Thyroid gland (tissue), 4 donors: ENCODE measurements around the gene ADPRHL1. TPM values are rescaled to one million over a fixed set of nuclear protein-coding genes. Genes with fewer than 3 reads are reported as not detected.

Experiments used
- DNase-seq, 2 donors: peaks; one replicate each; pipeline ENCODE4 v3.0.0-alpha.2; 2019
- H3K27ac ChIP-seq, 3 donors: fragments of 200-600 bp; sonication (generic); 1 replicate in 2 of 3; 2 replicates in 1 of 3; pipeline ENCODE4 v1.5.1; 2016 to 2019; ENCODE audit warnings: mild to moderate bottlenecking in 1 of 3, moderate library complexity in 1 of 3
- H3K27me3 ChIP-seq: fragments of 200-600 bp; sonication (generic); one replicate; pipeline ENCODE4 v1.5.1; 2019
- H3K36me3 ChIP-seq, 2 donors: fragments of 200-600 bp; sonication (generic); one replicate each; pipeline ENCODE4 v1.5.1; 2016 to 2019
- H3K4me1 ChIP-seq, 2 donors: fragments of 200-600 bp; sonication (generic); one replicate each; pipeline ENCODE4 v1.5.1; 2017 to 2019
- H3K4me3 ChIP-seq, 3 donors: fragments of 200-600 bp; sonication (generic); replicated peaks in 1 of 3; 1 replicate in 2 of 3; 2 replicates in 1 of 3; pipeline ENCODE4 v1.5.1; 2016; ENCODE audit warnings: mild to moderate bottlenecking in 1 of 3
- H3K9me3 ChIP-seq: fragments of 200-600 bp; sonication (generic); one replicate; pipeline ENCODE4 v1.5.1; 2017
- CTCF ChIP-seq, 6 experiments: fragments of 200-600 bp in 3 of 6; fragments of 450-650 bp in 3 of 6; sonication (generic) in 3 of 6; IDR thresholded peaks; one replicate each; pipeline ENCODE4 v1.5.1; 2016 to 2019; ENCODE audit warnings: antibody characterized with exemption in 6 of 6, mild to moderate bottlenecking in 2 of 6, inconsistent platforms in 1 of 6, moderate library complexity in 1 of 6
- POLR2A ChIP-seq, 2 donors: fragments of 450-650 bp; IDR thresholded peaks; one replicate each; pipeline ENCODE4 v1.6.1; 2017; ENCODE audit warnings: antibody characterized with exemption in 2 of 2, mild to moderate bottlenecking in 2 of 2, moderate library complexity in 1 of 2
- WGBS, 2 donors: methylation state at CpG; one replicate each; pipeline ENCODE4 v1.1.5; 2017; 5-methylcytosine and 5-hydroxymethylcytosine counted together
- intact Hi-C: fragments of 100-400 bp; cut with DNase I; formaldehyde crosslinking; loops from one replicate; pipeline ENCODE4 v1.15.1; 2023
- total RNA-seq, 4 donors: library from RNA; depleted of rRNA; stranded (reverse); fragments of >200 nt; gene quantifications; one replicate each; pipeline ENCODE4 v1.2.3, GENCODE V29; 2016

ADPRHL1 gene
- total RNA-seq, 4 donors from 2014 or later = 0.20 to 2.0 (median 1.0) TPM

DNA sequence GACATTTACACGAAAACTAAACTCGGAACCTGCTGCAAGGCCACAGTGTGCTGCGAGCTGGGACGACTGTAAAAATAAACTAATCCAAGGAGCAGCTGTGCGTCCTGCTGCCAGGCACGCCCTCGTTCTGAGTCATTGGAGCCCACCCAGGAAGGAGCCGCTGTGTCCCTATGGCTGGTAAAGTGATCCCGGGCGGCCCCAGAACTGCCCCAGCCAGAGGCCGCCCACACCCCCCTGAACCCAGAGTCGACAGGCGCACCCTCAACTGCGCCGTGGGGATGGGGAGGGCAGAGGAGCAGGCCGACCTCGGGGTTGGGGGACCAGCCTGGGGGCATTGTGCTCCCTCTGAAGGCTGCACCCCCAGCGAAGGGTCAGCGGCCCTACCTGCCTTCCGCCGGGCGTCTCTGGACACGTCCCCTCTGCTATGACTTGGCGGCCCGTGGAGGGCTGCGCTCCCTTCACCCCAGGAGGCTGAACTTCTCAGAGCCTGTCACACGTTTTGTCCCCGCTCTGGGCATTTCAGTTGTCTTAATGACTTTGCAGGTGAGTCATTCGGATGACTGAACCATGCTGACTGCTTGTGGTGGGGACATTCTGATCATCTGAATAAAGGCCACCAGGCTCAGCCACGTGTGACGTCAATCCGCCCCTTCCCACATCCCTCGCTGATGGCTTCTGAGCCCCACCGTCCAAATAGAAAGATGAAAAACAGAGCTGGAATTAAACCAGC lies 42.7 kb downstream of the ADPRHL1 start:
- WGBS, 2 donors = 66 to 75% methylated on average over 8 to 31 of the region's 34 CpGs

DNA sequence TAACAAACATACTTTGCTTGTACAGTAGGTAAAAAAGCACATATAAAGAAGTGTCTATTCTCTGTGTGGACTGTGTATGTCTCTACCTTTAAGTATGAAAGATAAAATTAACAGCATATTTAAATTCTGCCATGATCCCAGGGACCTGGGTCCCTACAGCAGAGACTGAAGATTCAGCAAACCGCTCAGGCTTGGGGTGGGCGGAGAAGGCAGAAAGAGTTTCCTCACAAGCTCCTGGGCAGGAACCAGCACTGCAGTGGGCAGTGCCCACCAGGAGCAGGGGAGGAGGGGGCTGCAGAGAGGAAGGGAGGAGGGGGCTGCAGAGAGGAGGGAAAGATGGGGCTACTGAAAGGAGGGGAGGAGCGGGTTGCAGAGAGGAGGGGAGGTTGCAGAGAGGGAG lies 44.7 kb downstream of the ADPRHL1 start:
- H3K27ac ChIP-seq = no peak overlapping the region
- H3K27me3 ChIP-seq = no peaks in the 10 kb centered on the region
- TF ChIP-seq CTCF (IDR thresholded peaks at IDR 0.05) = no peak
- no peak for TF ChIP-seq POLR2A (IDR thresholded peaks at IDR 0.05)
- no peaks in the 10 kb centered on the region for H3K9me3 ChIP-seq
- 73 to 75% methylated on average over 3 of the region's 3 CpGs for WGBS, 2 donors
- H3K4me3 ChIP-seq = no peak overlapping the region
- H3K4me1 ChIP-seq = peaks cover 0 to 6% of the 10 kb centered on the region in 2 donors
- no peak for DNase-seq
- intact Hi-C loops = no loop called here
- H3K36me3 ChIP-seq = no peaks in the 10 kb centered on the region

More for the DNA sequence above, 42.7 kb downstream of the ADPRHL1 start:
- Histone ChIP-seq H3K27me3 (no peaks in the 10 kb centered on the region), H3K27ac (no peak overlapping the region), H3K4me1 (peaks cover 0 to 6% of the 10 kb centered on the region in 2 donors), H3K9me3 (no peaks in the 10 kb centered on the region), H3K36me3 (no peaks in the 10 kb centered on the region), H3K4me3 (no peak overlapping the region)
- no peak for TF ChIP-seq CTCF (IDR thresholded peaks at IDR 0.05)
- TF ChIP-seq POLR2A (IDR thresholded peaks at IDR 0.05) = no peak
- intact Hi-C loops = no loop called here
- DNase-seq = no peak

- no peak for DNase-seq
- H3K27ac ChIP-seq = no peak overlapping the region
- TF ChIP-seq POLR2A (IDR thresholded peaks at IDR 0.05) = no peak
- TF ChIP-seq CTCF (IDR thresholded peaks at IDR 0.05) = no peak
- intact Hi-C loops = no loop called here
- no peaks in the 10 kb centered on the region for H3K9me3 ChIP-seq
- H3K27me3 ChIP-seq = no peaks in the 10 kb centered on the region
- WGBS, 2 donors = 81% methylated on average over 33 to 34 of the region's 41 CpGs
- H3K4me1 ChIP-seq = peaks cover 0 to 6% of the 10 kb centered on the region in 2 donors
- no peaks in the 10 kb centered on the region for H3K36me3 ChIP-seq
- H3K4me3 ChIP-seq = no peak overlapping the region
These were observed 45.5 kb downstream of the ADPRHL1 start for GRCh38 chr13:113407531-113408393.

- DNase-seq = no peak
- no peaks in the 10 kb centered on the region for H3K36me3 ChIP-seq
- H3K4me1 ChIP-seq = peaks cover 0 to 6% of the 10 kb centered on the region in 2 donors
- H3K9me3 ChIP-seq = no peaks in the 10 kb centered on the region
- 87 to 94% methylated on average over 6 to 12 of the region's 21 CpGs for WGBS, 2 donors
- intact Hi-C loops = no loop called here
- H3K4me3 ChIP-seq = no peak overlapping the region
- TF ChIP-seq POLR2A (IDR thresholded peaks at IDR 0.05) = no peak
- TF ChIP-seq CTCF (IDR thresholded peaks at IDR 0.05) = no peak
- no peak overlapping the region for H3K27ac ChIP-seq
- no peaks in the 10 kb centered on the region for H3K27me3 ChIP-seq
These were observed 46.2 kb downstream of the ADPRHL1 start for GRCh38 chr13:113407103-113407530.
